Stomach (tissue), 9 donors: Measurements from ENCODE around the gene RAPGEF1. TPM values are rescaled to one million over a fixed set of nuclear protein-coding genes. Genes with fewer than 3 reads are reported as not detected.

Source experiments
- DNase-seq, 2 donors: peaks; one replicate each; pipeline versions ENCODE4 v3.0.0 to v3.0.0-alpha.2; 2013 to 2019
- H3K27ac ChIP-seq, 5 donors: fragments of 200-600 bp in 4 of 5; sonication (generic) in 4 of 5; one replicate each; pipeline ENCODE4 v1.5.1; 2013 to 2019; ENCODE audit warnings: mild to moderate bottlenecking in 1 of 5, moderate library complexity in 1 of 5
- H3K27me3 ChIP-seq, 3 donors: fragments of 200-600 bp; sonication (generic); one replicate each; pipeline ENCODE4 v1.5.1; 2017 to 2019; ENCODE audit warnings: mixed run types in 1 of 3
- H3K36me3 ChIP-seq, 4 donors: fragments of 200-600 bp; sonication (generic); 1 replicate in 3 of 4; 2 replicates in 1 of 4; pipeline ENCODE4 v1.5.1; 2016 to 2019
- H3K4me1 ChIP-seq, 4 donors: fragments of 200-600 bp; sonication (generic); one replicate each; pipeline ENCODE4 v1.5.1; 2016 to 2019
- H3K4me3 ChIP-seq, 4 donors: fragments of 200-600 bp; sonication (generic) in 3 of 4; one replicate each; pipeline ENCODE4 v1.5.1; 2016 to 2019; ENCODE audit warnings: mild to moderate bottlenecking in 1 of 4
- H3K9me3 ChIP-seq, 4 donors: fragments of 200-600 bp; sonication (generic); one replicate each; pipeline ENCODE4 v1.5.1; 2016 to 2019
- EP300 ChIP-seq: sonication (generic); formaldehyde crosslinking; IDR thresholded peaks from one replicate; pipeline ENCODE4 v1.6.1; 2017; ENCODE audit warnings: antibody characterized with exemption
- POLR2A ChIP-seq, 4 donors: fragments of 450-650 bp; IDR thresholded peaks; one replicate each; pipeline ENCODE4 v1.6.1; 2016; ENCODE audit warnings: antibody characterized with exemption in 4 of 4, control low read depth in 2 of 4, mild to moderate bottlenecking in 1 of 4, moderate library complexity in 1 of 4
- POLR2AphosphoS5 ChIP-seq, 3 donors: sonication (generic); formaldehyde crosslinking; IDR thresholded peaks; one replicate each; pipeline ENCODE4 v1.6.1; 2016; ENCODE audit warnings: antibody characterized with exemption in 3 of 3
- WGBS, 5 donors: extraction: QIAGEN DNeasy Blood & Tissue Kit in 3 of 5; methylation state at CpG; one replicate each; pipeline versions ENCODE4 v1.1.5 to v1.1.7; 2013 to 2018; 5-methylcytosine and 5-hydroxymethylcytosine counted together
- intact Hi-C: fragments of 100-400 bp; cut with DNase I; formaldehyde crosslinking; loops from one replicate; pipeline ENCODE4 v1.15.1; 2023; ENCODE audit warnings: low total_unique reads
- polyA plus RNA-seq, 3 donors: library from polyadenylated mRNA; stranded (reverse); fragments of 200-250 nt; gene quantifications; one replicate each; pipeline ENCODE4 v1.2.3, GENCODE V29; 2013
- total RNA-seq, 5 donors: library from RNA; depleted of rRNA; stranded (reverse); fragments of >200 nt; gene quantifications; one replicate each; pipeline versions ENCODE4 v1.1.0 to v1.2.3, GENCODE V29; 2014 to 2016
- TF ChIP-seq, protein P1 (sequence below), 7 experiments: fragments of 450-650 bp in 4 of 7; fragments of 200-600 bp in 3 of 7; sonication (generic) in 3 of 7; IDR thresholded peaks; one replicate each; pipeline ENCODE4 v1.5.1; 2016 to 2019; ENCODE audit warnings: antibody characterized with exemption in 7 of 7, control low read depth in 2 of 7, mild to moderate bottlenecking in 1 of 7
- donor health status: healthy with polysubstance abuse.
- donor health status: Bipolar disorder and iron deficiency.
- donor health status: healthy.

RAPGEF1 gene
- total and polyA plus RNA-seq, 8 donors = 8.4 to 84.6 (median 45.1) TPM

GRCh38 chr9:131676431-131676972 lies 63.4 kb downstream of the RAPGEF1 start:
- intact Hi-C loops = no loop called here
- peak overlapping the region in 1 of 4 donors; percentile 23 for H3K4me3 ChIP-seq
- peak overlapping the region; percentile 57 to 88 (median 77) for H3K27ac ChIP-seq
- 49 to 55% (median 53%) methylated on average over 6 of the region's 6 CpGs for whole genome bisulfite sequencing, 5 donors
- peak in 1 of 2 donors; percentile 36 for DNase-seq
- H3K4me1 ChIP-seq = peaks cover 47 to 85% (median 68%) of the 10 kb centered on the region in 4 donors
- TF ChIP-seq, protein P1, sequence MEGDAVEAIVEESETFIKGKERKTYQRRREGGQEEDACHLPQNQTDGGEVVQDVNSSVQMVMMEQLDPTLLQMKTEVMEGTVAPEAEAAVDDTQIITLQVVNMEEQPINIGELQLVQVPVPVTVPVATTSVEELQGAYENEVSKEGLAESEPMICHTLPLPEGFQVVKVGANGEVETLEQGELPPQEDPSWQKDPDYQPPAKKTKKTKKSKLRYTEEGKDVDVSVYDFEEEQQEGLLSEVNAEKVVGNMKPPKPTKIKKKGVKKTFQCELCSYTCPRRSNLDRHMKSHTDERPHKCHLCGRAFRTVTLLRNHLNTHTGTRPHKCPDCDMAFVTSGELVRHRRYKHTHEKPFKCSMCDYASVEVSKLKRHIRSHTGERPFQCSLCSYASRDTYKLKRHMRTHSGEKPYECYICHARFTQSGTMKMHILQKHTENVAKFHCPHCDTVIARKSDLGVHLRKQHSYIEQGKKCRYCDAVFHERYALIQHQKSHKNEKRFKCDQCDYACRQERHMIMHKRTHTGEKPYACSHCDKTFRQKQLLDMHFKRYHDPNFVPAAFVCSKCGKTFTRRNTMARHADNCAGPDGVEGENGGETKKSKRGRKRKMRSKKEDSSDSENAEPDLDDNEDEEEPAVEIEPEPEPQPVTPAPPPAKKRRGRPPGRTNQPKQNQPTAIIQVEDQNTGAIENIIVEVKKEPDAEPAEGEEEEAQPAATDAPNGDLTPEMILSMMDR (IDR thresholded peaks at IDR 0.05) = no peak
- peak in 1 of 3 donors; percentile 35 for TF ChIP-seq POLR2AphosphoS5 (IDR thresholded peaks at IDR 0.05)
- H3K27me3 ChIP-seq = no peaks in the 10 kb centered on the region
- H3K9me3 ChIP-seq = no peaks in the 10 kb centered on the region
- no peaks in the 10 kb centered on the region for H3K36me3 ChIP-seq

GRCh38 chr9:131675437-131676022 lies 64.3 kb downstream of the RAPGEF1 start:
- H3K27ac ChIP-seq = peak overlapping the region; percentile 2 to 88 (median 77)
- 83 to 88% (median 87%) methylated on average over 6 of the region's 6 CpGs for WGBS, 5 donors
- no peaks in the 10 kb centered on the region for H3K36me3 ChIP-seq
- DNase-seq = no peak
- peaks cover 48 to 93% (median 75%) of the 10 kb centered on the region in 4 donors for H3K4me1 ChIP-seq
- TF ChIP-seq POLR2A (IDR thresholded peaks at IDR 0.05) (no peak), POLR2AphosphoS5 (IDR thresholded peaks at IDR 0.05) (no peak), EP300 (no peak)
- TF ChIP-seq, protein P1 (IDR thresholded peaks at IDR 0.05) = no peak
- no peak overlapping the region for H3K4me3 ChIP-seq
- no peaks in the 10 kb centered on the region for H3K27me3 ChIP-seq
- no peaks in the 10 kb centered on the region for H3K9me3 ChIP-seq
- intact Hi-C loops = no loop called here

DNA sequence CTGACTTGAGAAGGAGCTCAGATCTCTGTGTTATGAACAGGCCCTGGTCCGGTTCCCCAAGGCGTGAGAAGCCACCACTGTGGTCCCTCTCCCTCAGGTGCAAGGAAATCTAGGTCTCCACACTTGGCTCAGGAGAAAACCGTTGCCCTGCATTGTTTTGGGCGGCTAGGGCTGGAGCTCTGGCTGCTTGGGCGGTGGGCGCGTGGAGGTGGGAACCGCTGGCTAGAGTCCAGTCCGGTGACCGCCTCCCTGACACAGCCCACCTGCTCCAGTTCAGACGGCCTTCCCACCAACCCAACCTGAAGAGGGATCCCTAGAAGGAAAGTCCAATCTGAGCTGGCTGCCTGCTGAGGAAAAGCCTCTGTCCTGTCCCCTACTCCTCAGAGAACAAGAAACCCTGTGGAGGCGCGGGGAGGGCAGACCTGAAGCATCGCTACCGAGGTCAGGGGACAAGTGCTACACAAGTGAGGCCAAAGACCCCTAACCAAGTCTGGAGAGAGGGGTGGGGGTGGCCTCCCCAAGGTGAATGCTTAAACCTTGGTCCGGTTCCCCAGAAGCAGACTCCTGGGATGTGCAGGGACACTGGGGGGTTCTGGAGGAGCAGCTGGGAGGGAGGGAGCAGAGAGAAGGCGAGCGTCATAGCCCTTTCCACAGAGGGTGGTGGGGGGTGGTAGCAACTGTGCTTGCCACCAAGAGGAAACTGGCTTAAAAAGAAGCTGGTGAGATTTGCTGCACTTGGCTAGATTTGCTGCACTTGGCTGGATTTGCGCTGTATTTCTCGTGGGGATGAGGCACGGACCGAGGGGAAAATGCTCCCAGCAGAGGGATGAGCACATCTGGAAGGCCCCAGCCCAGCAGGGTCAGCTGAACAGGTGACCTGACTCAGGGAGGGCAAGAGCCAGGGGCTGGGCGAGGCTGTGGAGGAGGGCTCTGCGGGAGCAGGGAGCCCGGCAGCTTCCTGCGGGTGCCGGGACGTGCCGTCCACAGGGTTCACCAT lies 65.2 kb downstream of the RAPGEF1 start:
- TF ChIP-seq, protein P1 (IDR thresholded peaks at IDR 0.05) = no peak
- no peak for TF ChIP-seq POLR2AphosphoS5 (IDR thresholded peaks at IDR 0.05)
- no peak for TF ChIP-seq EP300
- no peak for TF ChIP-seq POLR2A (IDR thresholded peaks at IDR 0.05)
- Histone ChIP-seq H3K4me3 (peak overlapping the region in 1 of 4 donors; percentile 11), H3K27ac (peak overlapping the region; percentile 2 to 88 (median 77)), H3K9me3 (no peaks in the 10 kb centered on the region), H3K27me3 (no peaks in the 10 kb centered on the region), H3K36me3 (no peaks in the 10 kb centered on the region), H3K4me1 (peaks cover 56 to 92% (median 77%) of the 10 kb centered on the region in 4 donors)
- intact Hi-C loops = no loop called here
- DNase-seq = peak in 1 of 2 donors; percentile 9
- 84 to 91% (median 89%) methylated on average over 29 of the region's 29 CpGs for WGBS, 5 donors

DNA sequence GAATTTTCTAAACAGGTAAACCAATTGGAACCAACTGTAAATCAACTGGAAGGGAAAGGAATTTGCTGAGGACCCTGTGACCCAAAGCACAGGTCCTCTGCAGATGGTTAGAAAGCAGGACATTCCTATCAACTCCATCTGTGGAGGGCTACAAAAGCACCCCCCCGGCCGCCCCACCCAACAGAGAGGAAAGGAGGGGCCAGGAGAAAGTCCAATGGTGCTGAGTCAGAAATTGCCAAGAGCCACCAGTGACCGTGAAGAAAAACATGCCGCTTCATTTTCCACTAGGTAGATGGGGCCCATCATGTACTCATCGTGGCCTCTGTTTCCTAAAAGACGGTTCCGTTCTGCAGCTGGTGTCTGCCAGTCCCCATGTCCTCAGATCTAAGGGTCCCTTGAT lies 66.3 kb downstream of the RAPGEF1 start:
- intact Hi-C loops = no loop called here
- Histone ChIP-seq H3K4me3 (no peak overlapping the region), H3K27me3 (no peaks in the 10 kb centered on the region), H3K36me3 (no peaks in the 10 kb centered on the region), H3K4me1 (peaks cover 57 to 92% (median 77%) of the 10 kb centered on the region in 4 donors), H3K9me3 (no peaks in the 10 kb centered on the region), H3K27ac (peak overlapping the region in 2 of 5 donors; percentile 80 to 88)
- WGBS, 5 donors = 78 to 93% (median 86%) methylated on average over 7 of the region's 7 CpGs
- no peak for TF ChIP-seq POLR2A (IDR thresholded peaks at IDR 0.05)
- TF ChIP-seq POLR2AphosphoS5 (IDR thresholded peaks at IDR 0.05) = no peak
- no peak for TF ChIP-seq EP300
- TF ChIP-seq, protein P1 (IDR thresholded peaks at IDR 0.05) = no peak
- no peak for DNase-seq
